K562 (cell line): ENCODE measurements around the gene ZNF763. TPM values are rescaled to one million over a fixed set of nuclear protein-coding genes. Genes with fewer than 3 reads are reported as not detected.

Experiments used
- ATF1 ChIP-seq, 2 experiments: fragments of 450-650 bp in 1 of 2; IDR thresholded peaks; 2 replicates each; pipeline ENCODE4 v1.6.1; 2016; ENCODE audit warnings: missing compliant biosample characterization in 1 of 2, missing genetic modification characterization in 1 of 2
- BRD4 ChIP-seq: fragments of 200-600 bp; sonication (generic); IDR thresholded peaks from 2 replicates; pipeline ENCODE4 v1.6.1; 2017; ENCODE audit warnings: inconsistent platforms
- ELF1 ChIP-seq: fragments of 200-800 bp; sonication (Bioruptor generic); IDR thresholded peaks from 2 replicates; pipeline ENCODE4 v1.6.1; 2016; ENCODE audit warnings: missing genetic modification characterization, missing compliant biosample characterization
- GABPB1 ChIP-seq: sonication (generic); formaldehyde crosslinking; IDR thresholded peaks from 2 replicates; pipeline ENCODE4 v1.8.0; 2022; ENCODE audit warnings: mild to moderate bottlenecking, missing genetic modification reagents
- NFATC3 ChIP-seq: fragments of 450-650 bp; IDR thresholded peaks from 2 replicates; pipeline ENCODE4 v1.6.1; 2017; ENCODE audit warnings: mild to moderate bottlenecking
- PHF21A ChIP-seq: fragments of 450-650 bp; IDR thresholded peaks from 2 replicates; pipeline ENCODE4 v1.6.1; 2017; ENCODE audit warnings: low read depth, borderline replicate concordance
- POLR2AphosphoS5 ChIP-seq: IDR thresholded peaks from 2 replicates; pipeline ENCODE4 v1.6.1; 2011; ENCODE audit warnings: mild to moderate bottlenecking, low read depth, low read length, moderate library complexity; ENCODE audit not compliant: control insufficient read depth, insufficient read depth
- SIX5 ChIP-seq, 2 experiments: IDR thresholded peaks; 2 replicates each; pipeline ENCODE4 v1.6.1; 2011; ENCODE audit warnings: low read length in 2 of 2, borderline replicate concordance in 1 of 2, low read depth in 1 of 2, mild to moderate bottlenecking in 1 of 2, moderate library complexity in 1 of 2; ENCODE audit not compliant: insufficient read depth in 1 of 2
- SNRNP70 ChIP-seq: fragments of 200-400 bp; formaldehyde crosslinking; optimal IDR thresholded peaks from 2 replicates; pipeline ENCODE3; 2017; ENCODE audit warnings: low read depth, low read length
- ZKSCAN3 ChIP-seq: fragments of 250-450 bp; sonication (Bioruptor Pico); IDR thresholded peaks from 2 replicates; pipeline ENCODE4 v1.4.0; 2020
- polyA plus RNA-seq, 8 experiments: library from polyadenylated mRNA; depleted of rRNA in 4 of 8; stranded (reverse) in 5 of 8; unstranded in 3 of 8; fragments of >200 nt; fragmentation: Nextera tagmentation in 2 of 8; fragmentation: Illumina TruSeq in 1 of 8; extraction: Ambion mirVana in 2 of 8; extraction: Trizol in 1 of 8; gene quantifications; 2 replicates each; pipeline versions ENCODE4 v1.2.1 to v1.2.3, GENCODE V29; 2011 to 2014; ENCODE audit warnings: inconsistent platforms in 1 of 8, missing spikeins in 1 of 8
- total RNA-seq, 7 experiments: library from RNA; depleted of rRNA in 6 of 7; stranded (reverse); fragments of >200 nt in 6 of 7; fragmentation: Illumina TruSeq in 2 of 7; extraction: Trizol in 2 of 7; gene quantifications; 2 replicates each; pipeline versions ENCODE4 v1.2.1 to v1.2.3, GENCODE V29; 2011 to 2021; ENCODE audit warnings: low replicate concordance in 1 of 7
- TF ChIP-seq, protein P1 (sequence below): fragments of 450-650 bp; IDR thresholded peaks from 2 replicates; pipeline ENCODE4 v1.6.1; 2016; ENCODE audit warnings: antibody characterized with exemption
- TF ChIP-seq, protein P2 (sequence below): IDR thresholded peaks from 3 replicates; pipeline ENCODE4 v1.6.1; 2011; ENCODE audit warnings: borderline replicate concordance, mild to moderate bottlenecking, moderate library complexity; ENCODE audit not compliant: insufficient read length; ENCODE audit errors: extremely low read depth
- TF ChIP-seq, protein P3 (sequence below): fragments of 250-450 bp; sonication (Bioruptor Pico); IDR thresholded peaks from 2 replicates; pipeline ENCODE4 v1.4.0; 2020; ENCODE audit warnings: mild to moderate bottlenecking, moderate library complexity, borderline replicate concordance
- TF ChIP-seq, protein P4 (sequence below): fragments of 450-650 bp; IDR thresholded peaks from one replicate; pipeline ENCODE4 v1.6.1; 2018; ENCODE audit warnings: mild to moderate bottlenecking, moderate library complexity; ENCODE audit not compliant: partially characterized antibody
- TF ChIP-seq, protein P5 (sequence below): fragments of 250-450 bp; sonication (Bioruptor Pico); IDR thresholded peaks from 2 replicates; pipeline ENCODE4 v1.8.0; 2022; ENCODE audit warnings: inconsistent platforms

The ZNF763 gene
- total and polyA plus RNA-seq, 9 of the 15 experiments (the other 6 are each of a cell fraction or from before 2014, with no cell fraction given) = 0.08 to 0.28 (median 0.16) TPM; not detected in 3

DNA sequence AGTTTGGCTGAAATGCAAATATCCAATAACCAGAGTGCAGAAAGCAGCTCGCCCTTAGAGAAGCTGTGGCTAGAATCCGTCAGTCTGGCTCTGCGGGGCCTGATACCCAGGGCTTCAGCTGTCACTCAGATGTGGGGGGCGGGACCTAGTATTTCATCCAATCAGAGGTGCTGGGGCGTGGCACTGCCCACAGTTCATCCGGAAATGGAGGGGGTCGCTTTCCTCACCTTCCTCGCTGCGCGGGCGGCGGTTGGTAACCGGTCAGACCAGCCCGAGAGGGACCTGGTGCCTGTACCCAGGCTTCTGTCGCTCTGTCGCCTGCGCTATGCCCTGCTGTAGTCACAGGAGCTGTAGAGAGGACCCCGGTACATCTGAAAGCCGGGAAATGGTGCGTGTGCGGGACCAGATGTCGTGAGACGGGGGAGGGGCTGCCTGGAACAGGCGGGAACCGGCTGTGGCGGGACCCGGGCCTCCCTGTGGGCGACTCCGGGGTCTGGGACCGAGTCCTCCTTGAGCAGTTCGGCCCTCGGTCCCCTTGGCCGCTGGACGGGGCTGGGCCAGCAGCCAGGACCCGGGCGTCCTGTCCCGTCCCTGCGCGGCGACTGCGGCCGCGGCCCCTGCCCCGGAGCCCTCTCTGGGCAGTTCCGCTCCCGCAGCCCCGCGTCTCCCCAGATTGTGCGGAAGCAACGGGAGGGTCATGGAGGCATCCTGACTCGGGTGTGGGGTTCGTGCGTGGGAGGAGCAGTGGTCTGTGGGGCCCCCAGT, 39.8 kb upstream of the ZNF763 start, which contains the start of gene ZNF700 (continued):
- TF ChIP-seq POLR2AphosphoS5 (peak; percentile 86), ZKSCAN3 (no peak), SIX5 (IDR thresholded peaks at IDR 0.05; ENCODE audit: borderline replicate concordance in 1 of 2, insufficient read depth in 1 of 2, low read depth in 1 of 2, low read length in 2 of 2) (no peak), BRD4 (no peak; the same call in 1 of the 2 replicates), SNRNP70 (no peak), PHF21A (no peak), NFATC3 (no peak), ELF1 (tag) (peak; percentile 82), ATF1 (CRISPR knock-in tag; IDR thresholded peaks at IDR 0.05) (no peak), ATF1 (tag; IDR thresholded peaks at IDR 0.05) (peak; percentile 62), GABPB1 (peak; percentile 76; the same call in 1 of the 2 replicates)
- TF ChIP-seq, protein P1, sequence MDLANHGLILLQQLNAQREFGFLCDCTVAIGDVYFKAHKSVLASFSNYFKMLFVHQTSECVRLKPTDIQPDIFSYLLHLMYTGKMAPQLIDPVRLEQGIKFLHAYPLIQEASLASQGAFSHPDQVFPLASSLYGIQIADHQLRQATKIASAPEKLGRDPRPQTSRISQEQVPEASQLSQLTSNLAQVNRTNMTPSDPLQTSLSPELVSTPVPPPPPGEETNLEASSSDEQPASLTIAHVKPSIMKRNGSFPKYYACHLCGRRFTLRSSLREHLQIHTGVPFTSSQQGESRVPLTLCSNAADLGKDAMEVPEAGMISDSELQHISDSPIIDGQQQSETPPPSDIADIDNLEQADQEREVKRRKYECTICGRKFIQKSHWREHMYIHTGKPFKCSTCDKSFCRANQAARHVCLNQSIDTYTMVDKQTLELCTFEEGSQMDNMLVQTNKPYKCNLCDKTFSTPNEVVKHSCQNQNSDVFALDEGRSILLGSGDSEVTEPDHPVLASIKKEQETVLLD = no peak
- TF ChIP-seq, protein P2, sequence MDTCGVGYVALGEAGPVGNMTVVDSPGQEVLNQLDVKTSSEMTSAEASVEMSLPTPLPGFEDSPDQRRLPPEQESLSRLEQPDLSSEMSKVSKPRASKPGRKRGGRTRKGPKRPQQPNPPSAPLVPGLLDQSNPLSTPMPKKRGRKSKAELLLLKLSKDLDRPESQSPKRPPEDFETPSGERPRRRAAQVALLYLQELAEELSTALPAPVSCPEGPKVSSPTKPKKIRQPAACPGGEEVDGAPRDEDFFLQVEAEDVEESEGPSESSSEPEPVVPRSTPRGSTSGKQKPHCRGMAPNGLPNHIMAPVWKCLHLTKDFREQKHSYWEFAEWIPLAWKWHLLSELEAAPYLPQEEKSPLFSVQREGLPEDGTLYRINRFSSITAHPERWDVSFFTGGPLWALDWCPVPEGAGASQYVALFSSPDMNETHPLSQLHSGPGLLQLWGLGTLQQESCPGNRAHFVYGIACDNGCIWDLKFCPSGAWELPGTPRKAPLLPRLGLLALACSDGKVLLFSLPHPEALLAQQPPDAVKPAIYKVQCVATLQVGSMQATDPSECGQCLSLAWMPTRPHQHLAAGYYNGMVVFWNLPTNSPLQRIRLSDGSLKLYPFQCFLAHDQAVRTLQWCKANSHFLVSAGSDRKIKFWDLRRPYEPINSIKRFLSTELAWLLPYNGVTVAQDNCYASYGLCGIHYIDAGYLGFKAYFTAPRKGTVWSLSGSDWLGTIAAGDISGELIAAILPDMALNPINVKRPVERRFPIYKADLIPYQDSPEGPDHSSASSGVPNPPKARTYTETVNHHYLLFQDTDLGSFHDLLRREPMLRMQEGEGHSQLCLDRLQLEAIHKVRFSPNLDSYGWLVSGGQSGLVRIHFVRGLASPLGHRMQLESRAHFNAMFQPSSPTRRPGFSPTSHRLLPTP = no peak
- TF ChIP-seq, protein P3, sequence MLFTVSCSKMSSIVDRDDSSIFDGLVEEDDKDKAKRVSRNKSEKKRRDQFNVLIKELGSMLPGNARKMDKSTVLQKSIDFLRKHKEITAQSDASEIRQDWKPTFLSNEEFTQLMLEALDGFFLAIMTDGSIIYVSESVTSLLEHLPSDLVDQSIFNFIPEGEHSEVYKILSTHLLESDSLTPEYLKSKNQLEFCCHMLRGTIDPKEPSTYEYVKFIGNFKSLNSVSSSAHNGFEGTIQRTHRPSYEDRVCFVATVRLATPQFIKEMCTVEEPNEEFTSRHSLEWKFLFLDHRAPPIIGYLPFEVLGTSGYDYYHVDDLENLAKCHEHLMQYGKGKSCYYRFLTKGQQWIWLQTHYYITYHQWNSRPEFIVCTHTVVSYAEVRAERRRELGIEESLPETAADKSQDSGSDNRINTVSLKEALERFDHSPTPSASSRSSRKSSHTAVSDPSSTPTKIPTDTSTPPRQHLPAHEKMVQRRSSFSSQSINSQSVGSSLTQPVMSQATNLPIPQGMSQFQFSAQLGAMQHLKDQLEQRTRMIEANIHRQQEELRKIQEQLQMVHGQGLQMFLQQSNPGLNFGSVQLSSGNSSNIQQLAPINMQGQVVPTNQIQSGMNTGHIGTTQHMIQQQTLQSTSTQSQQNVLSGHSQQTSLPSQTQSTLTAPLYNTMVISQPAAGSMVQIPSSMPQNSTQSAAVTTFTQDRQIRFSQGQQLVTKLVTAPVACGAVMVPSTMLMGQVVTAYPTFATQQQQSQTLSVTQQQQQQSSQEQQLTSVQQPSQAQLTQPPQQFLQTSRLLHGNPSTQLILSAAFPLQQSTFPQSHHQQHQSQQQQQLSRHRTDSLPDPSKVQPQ (CRISPR knock-in tag) = no peak
- TF ChIP-seq, protein P4, sequence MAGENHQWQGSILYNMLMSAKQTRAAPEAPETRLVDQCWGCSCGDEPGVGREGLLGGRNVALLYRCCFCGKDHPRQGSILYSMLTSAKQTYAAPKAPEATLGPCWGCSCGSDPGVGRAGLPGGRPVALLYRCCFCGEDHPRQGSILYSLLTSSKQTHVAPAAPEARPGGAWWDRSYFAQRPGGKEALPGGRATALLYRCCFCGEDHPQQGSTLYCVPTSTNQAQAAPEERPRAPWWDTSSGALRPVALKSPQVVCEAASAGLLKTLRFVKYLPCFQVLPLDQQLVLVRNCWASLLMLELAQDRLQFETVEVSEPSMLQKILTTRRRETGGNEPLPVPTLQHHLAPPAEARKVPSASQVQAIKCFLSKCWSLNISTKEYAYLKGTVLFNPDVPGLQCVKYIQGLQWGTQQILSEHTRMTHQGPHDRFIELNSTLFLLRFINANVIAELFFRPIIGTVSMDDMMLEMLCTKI = no peak
- TF ChIP-seq, protein P5, sequence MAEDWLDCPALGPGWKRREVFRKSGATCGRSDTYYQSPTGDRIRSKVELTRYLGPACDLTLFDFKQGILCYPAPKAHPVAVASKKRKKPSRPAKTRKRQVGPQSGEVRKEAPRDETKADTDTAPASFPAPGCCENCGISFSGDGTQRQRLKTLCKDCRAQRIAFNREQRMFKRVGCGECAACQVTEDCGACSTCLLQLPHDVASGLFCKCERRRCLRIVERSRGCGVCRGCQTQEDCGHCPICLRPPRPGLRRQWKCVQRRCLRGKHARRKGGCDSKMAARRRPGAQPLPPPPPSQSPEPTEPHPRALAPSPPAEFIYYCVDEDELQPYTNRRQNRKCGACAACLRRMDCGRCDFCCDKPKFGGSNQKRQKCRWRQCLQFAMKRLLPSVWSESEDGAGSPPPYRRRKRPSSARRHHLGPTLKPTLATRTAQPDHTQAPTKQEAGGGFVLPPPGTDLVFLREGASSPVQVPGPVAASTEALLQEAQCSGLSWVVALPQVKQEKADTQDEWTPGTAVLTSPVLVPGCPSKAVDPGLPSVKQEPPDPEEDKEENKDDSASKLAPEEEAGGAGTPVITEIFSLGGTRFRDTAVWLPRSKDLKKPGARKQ (CRISPR knock-in tag) = no peak
